Testis (tissue), 3 donors: Measurements from ENCODE around the gene AKR1B1. TPM values are rescaled to one million over a fixed set of nuclear protein-coding genes. Genes with fewer than 3 reads are reported as not detected.

Source experiments
- DNase-seq: peaks from one replicate; pipeline ENCODE4 v3.0.0-alpha.2; 2019
- H3K27ac ChIP-seq, 2 donors: fragments of 200-600 bp; sonication (generic); one replicate each; pipeline ENCODE4 v1.5.1; 2019
- H3K27me3 ChIP-seq: fragments of 200-600 bp; sonication (generic); one replicate; pipeline ENCODE4 v1.5.1; 2019
- H3K36me3 ChIP-seq: fragments of 200-600 bp; sonication (generic); one replicate; pipeline ENCODE4 v1.5.1; 2017; ENCODE audit warnings: low read depth; ENCODE audit errors: missing control alignments
- H3K4me1 ChIP-seq: fragments of 200-600 bp; sonication (generic); one replicate; pipeline ENCODE4 v1.5.1; 2019
- H3K4me3 ChIP-seq, 2 donors: fragments of 200-600 bp; sonication (generic); one replicate each; pipeline ENCODE4 v1.5.1; 2017 to 2019
- H3K9me3 ChIP-seq: fragments of 200-600 bp; sonication (generic); one replicate; pipeline ENCODE4 v1.5.1; 2017
- CTCF ChIP-seq, 3 experiments: fragments of 450-650 bp in 2 of 3; fragments of 200-600 bp in 1 of 3; sonication (generic) in 1 of 3; IDR thresholded peaks; one replicate each; pipeline ENCODE4 v1.5.1; 2016 to 2019; ENCODE audit warnings: antibody characterized with exemption in 3 of 3, mild to moderate bottlenecking in 2 of 3, moderate library complexity in 1 of 3
- POLR2A ChIP-seq: fragments of 450-650 bp; IDR thresholded peaks from one replicate; pipeline ENCODE4 v1.6.1; 2017; ENCODE audit warnings: antibody characterized with exemption, mild to moderate bottlenecking, moderate library complexity
- WGBS, 2 donors: methylation state at CpG; one replicate each; pipeline ENCODE4 v1.1.5; 2018; 5-methylcytosine and 5-hydroxymethylcytosine counted together
- intact Hi-C: fragments of 100-400 bp; cut with DNase I; formaldehyde crosslinking; loops from one replicate; pipeline ENCODE4 v1.15.1; 2023; ENCODE audit warnings: low total_unique reads
- polyA plus RNA-seq: library from polyadenylated mRNA; stranded (reverse); fragments of 350-450 nt; fragmentation: Illumina TruSeq; extraction: RNeasy Lipid Tissue Mini Kit (QIAGEN cat#74804); gene quantifications from one replicate; pipeline ENCODE4 v1.2.3, GENCODE V29; 2014; ENCODE audit warnings: low read depth, low replicate concordance; ENCODE audit not compliant: insufficient read depth
- total RNA-seq, 2 donors: library from RNA; depleted of rRNA; stranded (reverse); fragments of >200 nt; gene quantifications; one replicate each; pipeline ENCODE4 v1.2.3, GENCODE V29; 2016

AKR1B1 gene
- total and polyA plus RNA-seq, 3 donors from 2014 or later = 99.8 to 129 (median 105) TPM

GRCh38 chr7:134468054-134468453, 9.2 kb upstream of the AKR1B1 start:
- no peak overlapping the region for H3K27ac ChIP-seq
- H3K9me3 ChIP-seq = no peaks in the 10 kb centered on the region
- intact Hi-C loops = no loop called here
- H3K27me3 ChIP-seq = no peaks in the 10 kb centered on the region
- TF ChIP-seq POLR2A (no peak), CTCF (IDR thresholded peaks at IDR 0.05) (no peak)
- no peak overlapping the region for H3K4me3 ChIP-seq
- H3K36me3 ChIP-seq = no peaks in the 10 kb centered on the region
- 52 to 56% methylated on average over 6 of the region's 6 CpGs for WGBS, 2 donors
- DNase-seq = no peak
- no peaks in the 10 kb centered on the region for H3K4me1 ChIP-seq

GRCh38 chr7:134465491-134465890, 6.6 kb upstream of the AKR1B1 start:
- H3K27me3 ChIP-seq = no peaks in the 10 kb centered on the region
- no peaks in the 10 kb centered on the region for H3K36me3 ChIP-seq
- 82 to 89% methylated on average over 6 of the region's 6 CpGs for WGBS, 2 donors
- no peak overlapping the region for H3K4me3 ChIP-seq
- H3K9me3 ChIP-seq = no peaks in the 10 kb centered on the region
- intact Hi-C loops = no loop called here
- no peak for TF ChIP-seq CTCF (IDR thresholded peaks at IDR 0.05)
- TF ChIP-seq POLR2A = no peak
- no peak overlapping the region for H3K27ac ChIP-seq
- H3K4me1 ChIP-seq = no peaks in the 10 kb centered on the region
- no peak for DNase-seq

GRCh38 chr7:134464496-134464895, 5.6 kb upstream of the AKR1B1 start:
- Histone ChIP-seq H3K27me3 (no peaks in the 10 kb centered on the region), H3K9me3 (no peaks in the 10 kb centered on the region), H3K4me3 (no peak overlapping the region), H3K4me1 (peaks cover 3% of the 10 kb centered on the region), H3K27ac (no peak overlapping the region), H3K36me3 (no peaks in the 10 kb centered on the region)
- no peak for TF ChIP-seq POLR2A
- DNase-seq = no peak
- intact Hi-C loops = no loop called here

GRCh38 chr7:134463751-134464150, 4.9 kb upstream of the AKR1B1 start:
- WGBS, 2 donors = 95% methylated on average over 2 of the region's 2 CpGs; no CpG with 5 or more reads in 1 of the 2 donors
- Histone ChIP-seq H3K4me1 (peaks cover 6% of the 10 kb centered on the region), H3K36me3 (no peaks in the 10 kb centered on the region), H3K9me3 (no peaks in the 10 kb centered on the region), H3K27me3 (no peaks in the 10 kb centered on the region), H3K27ac (no peak overlapping the region), H3K4me3 (no peak overlapping the region)
- TF ChIP-seq CTCF (IDR thresholded peaks at IDR 0.05) (no peak), POLR2A (no peak)
- no peak for DNase-seq
- intact Hi-C loops = no loop called here

GRCh38 chr7:134462337-134462925, 3.5 kb upstream of the AKR1B1 start:
- DNase-seq = no peak
- 73 to 89% methylated on average over 3 to 5 of the region's 5 CpGs for WGBS, 2 donors
- TF ChIP-seq POLR2A (no peak), CTCF (IDR thresholded peaks at IDR 0.05) (no peak)
- Histone ChIP-seq H3K27ac (no peak overlapping the region), H3K4me1 (peaks cover 6% of the 10 kb centered on the region), H3K4me3 (no peak overlapping the region), H3K9me3 (no peaks in the 10 kb centered on the region), H3K36me3 (no peaks in the 10 kb centered on the region), H3K27me3 (no peaks in the 10 kb centered on the region)
- intact Hi-C loops = no loop called here
